Hepatic stellate cell (primary cell): ENCODE data around the gene SYF2.
A peak's percentile ranks its signal among the peaks of the same experiment; 100 is the strongest.
"Not testable (repeated sequence)": the region's sequence is repeated elsewhere in the genome, so short reads cannot be mapped to it uniquely, and the experiment has no call there.

Source experiments
- DNase-seq: peaks from one replicate; pipeline ENCODE4 v3.0.0; 2011; ENCODE audit warnings: low spot score

The SYF2 gene

DNA sequence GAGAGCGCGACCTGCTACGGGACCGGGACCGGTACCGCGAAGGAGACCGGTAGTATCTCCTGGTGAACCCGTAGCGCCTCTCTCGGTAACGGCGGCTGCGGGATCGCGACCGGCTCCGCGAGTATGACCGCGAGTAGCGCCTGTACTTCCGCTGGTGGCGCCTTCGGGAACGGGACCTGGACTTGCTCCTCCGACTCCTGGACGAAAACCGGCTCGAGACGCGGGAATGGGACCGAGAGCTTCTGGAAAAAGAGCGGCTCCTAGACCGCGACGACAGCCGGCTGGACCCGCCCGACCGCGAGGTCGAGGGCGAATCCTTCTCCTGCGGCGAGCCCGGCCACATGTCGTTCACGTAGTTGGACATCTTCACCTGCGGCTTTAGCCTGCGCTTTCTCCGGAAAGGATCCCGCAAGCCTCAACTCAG, 14.3 kb upstream of the SYF2 start:
- DNase-seq: no peak

GRCh38 chr1:25245809-25246599, 13.7 kb upstream of the SYF2 start:
- peak; percentile 67 for DNase-seq

DNA sequence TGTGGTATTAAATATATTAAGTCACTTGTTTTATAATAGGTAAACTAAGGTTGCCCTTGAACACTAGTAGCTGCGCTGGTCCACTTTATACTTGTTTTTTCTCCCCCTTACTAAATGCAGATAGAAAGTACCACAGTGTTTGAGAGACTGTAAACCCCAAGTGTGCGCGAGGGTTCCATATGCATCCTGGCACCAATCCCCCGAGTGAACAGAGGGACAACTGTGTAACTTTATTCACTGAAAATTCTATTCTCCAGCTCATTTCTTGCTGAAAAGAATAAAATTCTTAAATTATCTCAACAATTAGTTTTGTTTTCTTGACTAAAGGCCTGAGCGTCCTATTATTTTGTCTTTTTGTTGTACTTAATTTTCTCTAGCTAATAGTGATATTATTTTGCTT, 13.1 kb upstream of the SYF2 start:
- DNase-seq: no peak

GRCh38 chr1:25243907-25244306, 11.6 kb upstream of the SYF2 start:
- no peak for DNase-seq

- peak; percentile 86 for DNase-seq
These were observed 7.6 kb upstream of the SYF2 start for GRCh38 chr1:25239681-25240541.

DNA sequence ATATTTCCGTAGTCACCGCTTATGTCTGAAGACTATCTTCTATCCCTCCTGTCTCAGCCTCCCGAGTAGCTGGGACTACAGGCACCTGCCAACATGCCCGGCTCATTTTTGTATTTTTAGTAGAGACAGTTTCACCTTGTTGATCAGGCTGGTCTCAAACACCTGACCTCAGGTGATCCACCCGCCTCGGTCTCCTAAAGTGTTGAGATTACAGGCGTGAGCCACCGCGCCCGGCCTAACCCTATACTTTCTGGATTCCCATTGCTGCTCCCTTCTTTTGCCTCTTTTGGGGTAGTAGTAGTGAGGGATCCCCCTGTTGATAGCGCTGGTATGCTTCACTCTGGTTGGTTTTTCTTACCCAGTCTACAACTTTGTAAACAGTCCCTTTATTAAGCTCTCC, 5.7 kb upstream of the SYF2 start:
- DNase-seq: no peak

GRCh38 chr1:25236261-25236660, 4.0 kb upstream of the SYF2 start:
- not testable (repeated sequence) for DNase-seq

DNA sequence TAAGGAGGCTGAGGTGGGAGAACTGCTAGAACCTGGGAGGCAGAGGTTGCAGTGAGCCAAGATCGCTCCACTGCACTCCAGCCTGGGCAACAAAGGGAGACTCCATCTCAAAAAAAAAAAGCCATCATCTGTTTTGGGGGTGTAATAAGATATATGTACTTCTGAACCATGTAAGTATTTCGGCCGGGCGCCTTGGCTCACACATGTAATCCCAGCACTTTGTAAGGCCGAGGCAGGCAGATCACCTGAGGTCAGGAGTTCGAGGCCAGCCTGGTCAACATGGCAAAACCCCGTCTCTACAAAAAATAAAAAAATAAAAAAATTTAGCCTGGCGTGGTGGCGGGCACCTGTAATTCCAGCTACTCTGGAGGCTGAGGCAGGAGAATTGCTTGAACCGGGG, 3.1 kb upstream of the SYF2 start:
- DNase-seq: not testable (repeated sequence)

DNA sequence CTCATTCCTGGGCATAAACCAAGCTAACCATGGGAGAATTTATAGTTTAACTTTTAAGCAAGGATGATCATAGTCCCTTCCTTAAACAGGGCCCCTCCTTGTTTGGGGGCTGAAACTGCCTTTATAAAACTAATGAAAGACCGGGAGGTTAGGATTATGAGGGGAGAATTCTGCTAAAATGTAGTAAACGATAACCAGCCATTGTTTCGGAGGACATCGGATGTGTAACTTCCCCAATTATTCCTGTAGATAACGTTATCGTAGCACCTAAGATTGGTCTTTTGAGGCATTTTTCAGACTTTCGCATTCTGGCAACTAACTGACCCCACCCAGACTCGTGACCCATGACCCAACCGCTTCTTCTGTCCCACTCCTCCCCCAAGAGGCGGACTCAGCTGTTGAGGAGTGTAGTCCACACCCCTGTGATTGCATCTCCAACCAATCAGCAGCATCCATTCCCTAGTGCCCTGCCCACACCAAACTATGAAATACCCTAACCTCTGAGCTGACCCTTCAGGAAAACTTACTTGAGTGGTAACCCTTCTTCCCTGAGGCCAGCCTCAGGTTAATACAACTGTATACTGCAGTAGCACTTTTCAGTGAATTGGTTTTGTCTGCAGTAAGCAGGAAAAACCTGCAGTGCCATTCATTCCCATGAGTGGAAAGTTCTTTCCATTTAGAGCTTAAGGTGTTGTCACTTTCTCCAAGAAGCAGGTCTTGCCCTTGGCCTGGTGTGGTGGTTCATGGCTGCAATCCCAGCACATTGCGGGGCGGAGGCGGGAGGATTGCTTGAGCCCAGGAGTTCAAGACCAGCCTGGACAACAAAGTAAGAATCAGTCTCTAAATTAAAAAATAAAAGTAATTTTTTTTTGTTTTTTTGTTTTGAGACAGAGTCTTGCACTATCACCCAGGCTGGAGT, 823 bp upstream of the SYF2 start:
- DNase-seq: peak; percentile 82

DNA sequence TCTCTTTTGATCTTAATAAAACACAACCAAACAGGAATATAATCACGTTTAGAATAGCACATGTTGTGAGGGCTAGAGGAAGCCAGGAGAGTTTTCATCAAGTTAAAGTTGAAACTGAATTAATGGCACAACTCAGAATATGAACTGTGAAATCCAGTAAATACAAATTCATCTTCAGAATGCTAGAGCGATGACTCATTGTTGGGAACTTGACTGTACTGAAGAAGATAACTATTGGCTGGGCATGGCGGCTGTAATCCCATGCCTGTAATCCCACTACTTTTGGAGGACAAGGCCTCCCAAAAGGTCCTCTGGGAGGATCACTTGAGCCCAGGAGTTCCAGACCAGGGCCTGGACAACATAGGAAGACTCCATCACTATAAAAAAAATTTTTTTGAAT, 8.8 kb downstream of the SYF2 start:
- DNase-seq: no peak

GRCh38 chr1:25222606-25223005, 9.7 kb downstream of the SYF2 start:
- no peak for DNase-seq

- DNase-seq: no peak
These were observed 11.6 kb downstream of the SYF2 start for GRCh38 chr1:25220666-25221065.

- DNase-seq: no peak
These were observed 12.5 kb downstream of the SYF2 start for GRCh38 chr1:25219661-25220251.

- DNase-seq: no peak
These were observed 14.6 kb downstream of the SYF2 start for GRCh38 chr1:25217598-25218232.

- no peak for DNase-seq
These were observed 15.3 kb downstream of the SYF2 start for GRCh38 chr1:25217015-25217414.

- DNase-seq: no peak
These were observed 16.2 kb downstream of the SYF2 start for GRCh38 chr1:25216123-25216522.

DNA sequence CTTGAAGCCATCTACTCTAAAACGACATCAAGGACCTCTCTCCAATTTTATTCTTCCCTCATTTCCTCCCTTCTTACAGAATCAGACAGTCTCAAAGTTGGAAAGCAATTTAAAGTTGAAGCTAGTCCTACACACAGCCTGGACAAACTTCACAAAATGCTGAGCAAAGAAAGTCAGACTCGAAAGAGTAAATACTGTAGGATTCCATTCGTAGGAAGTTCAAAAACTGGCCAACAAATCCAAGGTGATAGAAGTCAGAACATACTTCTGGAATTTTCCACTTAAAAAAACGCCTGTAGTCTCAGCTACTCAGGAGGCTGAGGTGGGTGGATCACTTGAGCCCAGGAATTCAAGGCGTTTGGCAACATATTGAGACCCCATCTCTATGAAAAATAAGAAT, 19.6 kb downstream of the SYF2 start:
- no peak for DNase-seq

DNA sequence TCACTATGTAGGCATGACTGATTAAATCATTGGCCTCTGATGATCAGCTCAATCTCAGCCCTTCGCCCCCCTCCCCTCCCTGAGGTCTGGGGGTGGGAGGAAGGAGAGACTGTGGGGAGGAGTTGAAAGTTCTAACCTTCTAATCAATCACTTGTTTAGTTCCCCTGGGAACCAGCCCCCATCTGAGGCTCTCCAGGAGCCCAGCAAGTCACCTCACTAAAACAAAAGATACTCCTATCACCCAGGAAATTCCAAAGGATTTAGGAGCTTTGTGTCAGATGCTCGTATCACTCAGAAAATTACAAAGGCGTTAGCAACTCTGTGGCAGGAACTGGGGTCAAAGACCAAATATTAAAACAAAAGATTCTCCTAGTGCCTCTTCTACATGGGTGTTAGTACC, 21.6 kb downstream of the SYF2 start:
- DNase-seq: no peak

GRCh38 chr1:25209516-25209915, 22.8 kb downstream of the SYF2 start:
- DNase-seq: no peak

DNA sequence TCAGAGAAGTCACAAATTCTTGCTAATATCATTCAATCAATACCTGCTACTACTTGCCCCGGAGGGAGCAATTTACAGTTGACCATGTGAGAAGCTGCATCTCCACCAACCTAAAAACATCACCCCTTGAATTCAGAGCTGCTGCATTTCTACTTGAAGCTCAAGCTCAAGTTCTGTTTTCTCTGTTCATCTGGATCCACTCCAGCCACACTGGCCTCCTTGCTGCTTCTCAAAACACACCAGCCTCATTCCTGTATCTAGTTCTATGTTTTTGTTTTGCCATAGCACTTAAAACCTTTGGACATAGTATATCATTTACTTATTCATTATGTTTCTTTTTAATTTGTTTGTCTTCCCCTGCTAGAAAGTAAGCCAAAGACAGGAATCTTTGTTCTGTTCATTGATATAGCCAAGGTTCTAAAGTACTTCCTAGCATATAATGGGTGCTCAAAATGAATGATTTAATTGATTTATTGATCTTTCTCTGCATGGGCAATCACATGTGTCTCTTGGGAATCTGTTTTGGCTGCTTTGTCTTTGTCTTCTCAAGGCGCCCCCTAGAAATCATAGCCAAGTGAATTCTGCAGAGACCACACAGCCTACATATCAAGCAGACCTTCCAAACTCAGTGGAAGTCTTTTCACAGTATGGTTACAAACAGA, 23.6 kb downstream of the SYF2 start:
- DNase-seq: no peak

- DNase-seq: no peak
These were observed 24.2 kb downstream of the SYF2 start for GRCh38 chr1:25208092-25208491.
